ENCODE data around the gene SUCLG1. TPM values are rescaled to one million over a fixed set of nuclear protein-coding genes. Genes with fewer than 3 reads are reported as not detected.

Gene SUCLG1
- total RNA-seq, 2 experiments from 2014 or later, result 34.2 to 37.1 TPM

DNA sequence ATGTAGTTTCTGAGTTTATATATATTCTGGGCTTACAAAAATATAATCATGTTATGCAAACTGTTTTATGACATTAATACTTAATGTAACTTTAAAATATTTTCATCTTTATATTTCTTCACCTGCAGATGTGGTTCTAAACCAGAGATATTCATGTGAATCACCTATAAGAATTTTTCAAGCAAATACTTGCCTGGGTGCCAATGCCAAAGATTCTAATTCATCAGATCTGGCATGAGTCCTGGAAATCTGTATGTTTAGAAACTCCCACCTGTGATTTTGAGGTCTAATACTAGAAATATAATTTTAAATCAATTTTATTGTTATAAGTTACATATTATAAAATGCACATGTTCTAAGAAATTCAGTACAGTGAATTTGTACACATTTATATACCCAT lies 37.3 kb upstream of the SUCLG1 start:
- POLR2A ChIA-PET, result interaction anchor here (1.6 to 2.3 kb wide), 2 partner anchors 386 to 411 kb away, joined by 5 to 10 read pairs; no protein-coding TSS in a partner anchor
- intact Hi-C loops (cut with DNase I, micrococcal nuclease), result loop anchor here (1.0 to 5.0 kb wide), 3 partner anchors 246 to 801 kb away; no protein-coding TSS in a partner anchor

DNA sequence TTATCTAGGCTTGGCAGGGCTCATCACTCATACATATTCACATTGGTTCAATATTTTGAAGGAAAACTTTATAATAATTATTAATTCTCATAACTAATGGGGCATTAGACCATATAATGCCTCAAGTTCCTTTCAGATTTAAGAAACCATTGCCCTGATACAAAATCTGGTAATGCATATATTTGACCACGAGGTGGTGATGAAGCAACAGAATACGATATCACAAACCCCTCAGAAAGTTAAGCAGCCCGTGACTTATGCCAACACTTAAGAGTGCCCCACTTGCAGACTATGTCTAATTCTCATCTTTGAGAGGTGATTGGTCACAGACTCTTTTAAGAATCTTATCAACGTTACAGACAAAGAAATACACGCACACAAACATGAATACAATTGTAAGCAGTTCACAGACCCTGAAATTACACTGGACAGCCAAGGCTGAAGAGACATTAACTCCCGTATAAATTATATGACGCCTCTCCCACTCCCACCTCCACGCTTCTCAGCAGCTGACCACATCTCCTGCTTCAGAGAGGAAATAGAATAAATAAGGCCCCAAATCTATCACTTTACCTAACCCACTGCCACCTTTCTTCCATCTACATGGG lies 36.6 kb upstream of the SUCLG1 start:
- Mint-ChIP-seq H3K9me3 (no peaks in the 10 kb centered on the region), H3K27me3 (no peaks in the 10 kb centered on the region), H3K36me3 (ENCODE audit: low read depth) (no peaks in the 10 kb centered on the region), H3K27ac (peak overlapping the region; percentile 5), H3K4me1 (ENCODE audit: low read depth) (peaks cover 27% of the 10 kb centered on the region), H3K4me3 (no peak overlapping the region)
- no peaks in the 10 kb centered on the region for H3K9me3 ChIP-seq (ENCODE audit: control insufficient read depth in 1 of 2, insufficient read depth in 1 of 2, low read length in 2 of 2)
- ChIA-PET CTCF (interaction anchor here (2.7 kb wide), 1 partner anchor 430 kb away, joined by 7 read pairs; no protein-coding TSS in a partner anchor), POLR2A (no interaction called here)
- TF ChIP-seq, protein P1, sequence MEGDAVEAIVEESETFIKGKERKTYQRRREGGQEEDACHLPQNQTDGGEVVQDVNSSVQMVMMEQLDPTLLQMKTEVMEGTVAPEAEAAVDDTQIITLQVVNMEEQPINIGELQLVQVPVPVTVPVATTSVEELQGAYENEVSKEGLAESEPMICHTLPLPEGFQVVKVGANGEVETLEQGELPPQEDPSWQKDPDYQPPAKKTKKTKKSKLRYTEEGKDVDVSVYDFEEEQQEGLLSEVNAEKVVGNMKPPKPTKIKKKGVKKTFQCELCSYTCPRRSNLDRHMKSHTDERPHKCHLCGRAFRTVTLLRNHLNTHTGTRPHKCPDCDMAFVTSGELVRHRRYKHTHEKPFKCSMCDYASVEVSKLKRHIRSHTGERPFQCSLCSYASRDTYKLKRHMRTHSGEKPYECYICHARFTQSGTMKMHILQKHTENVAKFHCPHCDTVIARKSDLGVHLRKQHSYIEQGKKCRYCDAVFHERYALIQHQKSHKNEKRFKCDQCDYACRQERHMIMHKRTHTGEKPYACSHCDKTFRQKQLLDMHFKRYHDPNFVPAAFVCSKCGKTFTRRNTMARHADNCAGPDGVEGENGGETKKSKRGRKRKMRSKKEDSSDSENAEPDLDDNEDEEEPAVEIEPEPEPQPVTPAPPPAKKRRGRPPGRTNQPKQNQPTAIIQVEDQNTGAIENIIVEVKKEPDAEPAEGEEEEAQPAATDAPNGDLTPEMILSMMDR (IDR thresholded peaks at IDR 0.05), result peak; percentile 77
- no peaks in the 10 kb centered on the region for H3K36me3 ChIP-seq (ENCODE audit: insufficient read depth, low read length)
- ATAC-seq (ENCODE audit: poor library complexity) (peak; percentile 98), DNase-seq (peak in 9 of 14 experiments; percentile 5 to 86 (median 26))
- peaks cover 4% of the 10 kb centered on the region for H3K4me1 ChIP-seq (ENCODE audit: insufficient read depth, low read length)
- H3K27me3 ChIP-seq (ENCODE audit: control insufficient read depth in 1 of 2, insufficient read depth in 2 of 2, low read length in 2 of 2), result no peaks in the 10 kb centered on the region
- no peak overlapping the region for H3K27ac ChIP-seq (ENCODE audit: low read depth in 1 of 2, low read length in 2 of 2)
- no peak overlapping the region for H3K4me3 ChIP-seq (ENCODE audit: low read length)
- intact Hi-C loops (cut with DNase I, micrococcal nuclease), result loop anchor here (1.0 to 5.0 kb wide), 10 partner anchors 135 to 802 kb away; no protein-coding TSS in a partner anchor

More for the DNA sequence above, 37.3 kb upstream of the SUCLG1 start:
- CTCF ChIA-PET, result no interaction called here
- DNase-seq (no peak), ATAC-seq (ENCODE audit: poor library complexity) (no peak)
- Mint-ChIP-seq H3K4me3 (no peak overlapping the region), H3K4me1 (ENCODE audit: low read depth) (peaks cover 27% of the 10 kb centered on the region), H3K36me3 (ENCODE audit: low read depth) (no peaks in the 10 kb centered on the region), H3K27ac (no peak overlapping the region), H3K27me3 (no peaks in the 10 kb centered on the region), H3K9me3 (no peaks in the 10 kb centered on the region)
- peaks cover 4% of the 10 kb centered on the region for H3K4me1 ChIP-seq (ENCODE audit: insufficient read depth, low read length)
- no peaks in the 10 kb centered on the region for H3K9me3 ChIP-seq (ENCODE audit: control insufficient read depth in 1 of 2, insufficient read depth in 1 of 2, low read length in 2 of 2)
- TF ChIP-seq, protein P1 (IDR thresholded peaks at IDR 0.05), result no peak
- no peak overlapping the region for H3K4me3 ChIP-seq (ENCODE audit: low read length)
- no peaks in the 10 kb centered on the region for H3K36me3 ChIP-seq (ENCODE audit: insufficient read depth, low read length)
- no peaks in the 10 kb centered on the region for H3K27me3 ChIP-seq (ENCODE audit: control insufficient read depth in 1 of 2, insufficient read depth in 2 of 2, low read length in 2 of 2)
- H3K27ac ChIP-seq (ENCODE audit: low read depth in 1 of 2, low read length in 2 of 2), result no peak overlapping the region

DNA sequence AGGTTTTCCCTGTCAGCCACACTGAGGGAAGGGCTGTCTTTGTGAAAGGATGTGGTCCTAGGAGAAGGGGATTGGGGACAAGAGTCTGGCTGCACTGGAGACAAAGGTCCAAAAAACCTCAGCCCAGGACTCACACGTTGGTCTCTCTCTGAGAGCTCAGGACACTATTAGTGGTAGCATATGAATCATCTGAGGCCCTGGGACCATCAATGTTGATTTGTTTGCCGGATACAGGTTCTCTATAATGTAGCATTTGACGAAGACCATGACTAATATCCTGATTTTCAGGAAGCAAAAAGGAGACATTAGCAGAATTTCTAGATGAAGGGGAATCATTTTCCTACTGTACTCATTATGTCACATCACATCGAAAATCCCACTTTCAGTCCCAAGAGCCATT lies 35.0 kb upstream of the SUCLG1 start:
- CTCF ChIA-PET, result interaction anchor here (1.3 to 2.7 kb wide), 2 partner anchors 388 to 432 kb away, joined by 3 to 7 read pairs; no protein-coding TSS in a partner anchor
- POLR2A ChIA-PET, result no interaction called here
- TF ChIP-seq, protein P1 (IDR thresholded peaks at IDR 0.05), result no peak

More for the DNA sequence above, 35.0 kb upstream of the SUCLG1 start:
- ATAC-seq (ENCODE audit: poor library complexity) (no peak), DNase-seq (no peak)
- no peaks in the 10 kb centered on the region for H3K27me3 ChIP-seq (ENCODE audit: control insufficient read depth in 1 of 2, insufficient read depth in 2 of 2, low read length in 2 of 2)
- H3K4me3 ChIP-seq (ENCODE audit: low read length), result no peak overlapping the region
- H3K4me1 Mint-ChIP-seq (ENCODE audit: low read depth), result peaks cover 23% of the 10 kb centered on the region
- no peak overlapping the region for H3K27ac Mint-ChIP-seq
- no peaks in the 10 kb centered on the region for H3K27me3 Mint-ChIP-seq
- no peaks in the 10 kb centered on the region for H3K9me3 Mint-ChIP-seq
- intact Hi-C loops (cut with DNase I, micrococcal nuclease), result loop anchor here in 1 of 2 experiments (1.0 to 5.0 kb wide), 2 partner anchors 371 to 518 kb away; no protein-coding TSS in a partner anchor
- H3K27ac ChIP-seq (ENCODE audit: low read depth in 1 of 2, low read length in 2 of 2), result no peak overlapping the region
- H3K36me3 Mint-ChIP-seq (ENCODE audit: low read depth), result no peaks in the 10 kb centered on the region
- no peak overlapping the region for H3K4me3 Mint-ChIP-seq
- peaks cover 4% of the 10 kb centered on the region for H3K4me1 ChIP-seq (ENCODE audit: insufficient read depth, low read length)
- no peaks in the 10 kb centered on the region for H3K36me3 ChIP-seq (ENCODE audit: insufficient read depth, low read length)
- H3K9me3 ChIP-seq (ENCODE audit: control insufficient read depth in 1 of 2, insufficient read depth in 1 of 2, low read length in 2 of 2), result no peaks in the 10 kb centered on the region
